Gastroesophageal sphincter (tissue), 4 donors: ENCODE data around the gene TSHZ3. TPM values are rescaled to one million over a fixed set of nuclear protein-coding genes. Genes with fewer than 3 reads are reported as not detected.
A peak's percentile ranks its signal among the peaks of the same experiment; 100 is the strongest.

Experiments
- ATAC-seq: fragments of 150-250 bp; one replicate; pipeline ENCODE4 v1.9.1; 2016; ENCODE audit warnings: mild to moderate bottlenecking, moderate library complexity
- H3K27ac ChIP-seq, 4 donors: fragments of 200-600 bp; sonication (generic) in 3 of 4; 1 replicate in 3 of 4; 2 replicates in 1 of 4; pipeline ENCODE4 v1.5.1; 2016 to 2019
- H3K27me3 ChIP-seq: fragments of 200-600 bp; sonication (generic); one replicate; pipeline ENCODE4 v1.5.1; 2019
- H3K36me3 ChIP-seq, 2 donors: fragments of 200-600 bp; sonication (generic); one replicate each; pipeline ENCODE4 v1.5.1; 2019; ENCODE audit warnings: control low read depth in 1 of 2
- H3K4me1 ChIP-seq, 3 donors: fragments of 200-600 bp; sonication (generic); 1 replicate in 2 of 3; 2 replicates in 1 of 3; pipeline ENCODE4 v1.5.1; 2016 to 2019; ENCODE audit warnings: control low read depth in 2 of 3
- H3K4me3 ChIP-seq, 2 donors: fragments of 200-600 bp; sonication (generic); one replicate each; pipeline ENCODE4 v1.5.1; 2019; ENCODE audit warnings: mild to moderate bottlenecking in 1 of 2, moderate library complexity in 1 of 2
- H3K9me3 ChIP-seq, 3 donors: fragments of 200-600 bp; sonication (generic); one replicate each; pipeline ENCODE4 v1.5.1; 2017 to 2019; ENCODE audit warnings: control low read depth in 2 of 3
- CTCF ChIP-seq, 4 experiments: fragments of 200-600 bp in 2 of 4; fragments of 450-650 bp in 2 of 4; sonication (generic) in 1 of 4; IDR thresholded peaks; one replicate each; pipeline ENCODE4 v1.5.1; 2017 to 2019; ENCODE audit warnings: antibody characterized with exemption in 4 of 4, mild to moderate bottlenecking in 2 of 4, moderate library complexity in 2 of 4
- EP300 ChIP-seq: sonication (generic); formaldehyde crosslinking; IDR thresholded peaks from one replicate; pipeline ENCODE4 v1.6.1; 2017; ENCODE audit warnings: antibody characterized with exemption, mild to moderate bottlenecking
- POLR2A ChIP-seq, 2 donors: fragments of 450-650 bp; IDR thresholded peaks; one replicate each; pipeline ENCODE4 v1.6.1; 2017; ENCODE audit warnings: antibody characterized with exemption in 2 of 2, mild to moderate bottlenecking in 2 of 2, moderate library complexity in 1 of 2
- POLR2AphosphoS5 ChIP-seq: sonication (generic); formaldehyde crosslinking; IDR thresholded peaks from one replicate; pipeline ENCODE4 v1.6.1; 2017; ENCODE audit warnings: antibody characterized with exemption
- WGBS, 2 donors: methylation state at CpG; one replicate each; pipeline ENCODE4 v1.1.5; 2018; ENCODE audit warnings: low coverage in 1 of 2; 5-methylcytosine and 5-hydroxymethylcytosine counted together
- total RNA-seq, 4 donors: library from RNA; depleted of rRNA; stranded (reverse); fragments of >200 nt; gene quantifications; one replicate each; pipeline ENCODE4 v1.1.0, GENCODE V29; 2016

The TSHZ3 gene
- total RNA-seq, 4 donors from 2014 or later = 15.6 to 40.2 (median 31.1) TPM

GRCh38 chr19:31318790-31319425, 30.3 kb downstream of the TSHZ3 start:
- Histone ChIP-seq H3K27me3 (no peaks in the 10 kb centered on the region), H3K4me3 (no peak overlapping the region), H3K27ac (no peak overlapping the region), H3K4me1 (peaks cover 4 to 66% (median 26%) of the 10 kb centered on the region in 3 donors), H3K36me3 (no peaks in the 10 kb centered on the region), H3K9me3 (no peaks in the 10 kb centered on the region)
- WGBS, 2 donors = 28 to 34% methylated on average over 5 to 6 of the region's 6 CpGs
- ATAC-seq = no peak
- TF ChIP-seq CTCF (IDR thresholded peaks at IDR 0.05) (no peak), POLR2AphosphoS5 (no peak), EP300 (no peak)

- ATAC-seq = no peak
- no peak for TF ChIP-seq POLR2A (IDR thresholded peaks at IDR 0.05)
- TF ChIP-seq CTCF (IDR thresholded peaks at IDR 0.05) = no peak
- TF ChIP-seq POLR2AphosphoS5 = no peak
- TF ChIP-seq EP300 = no peak
- H3K4me1 ChIP-seq = peaks cover 4 to 70% (median 30%) of the 10 kb centered on the region in 3 donors
- WGBS, 2 donors = 30 to 56% methylated on average over 5 to 10 of the region's 11 CpGs
- no peaks in the 10 kb centered on the region for H3K9me3 ChIP-seq
- no peak overlapping the region for H3K4me3 ChIP-seq
- H3K27ac ChIP-seq = peak overlapping the region in 3 of 4 donors; percentile 44 to 67 (median 63)
- H3K36me3 ChIP-seq = peaks cover 0 to 5% of the 10 kb centered on the region in 2 donors
- H3K27me3 ChIP-seq = no peaks in the 10 kb centered on the region
Measured at GRCh38 chr19:31317570-31317969, 31.7 kb downstream of the TSHZ3 start.

- Histone ChIP-seq H3K27ac (peak overlapping the region in 3 of 4 donors; percentile 44 to 67 (median 63)), H3K4me1 (peaks cover 4 to 75% (median 35%) of the 10 kb centered on the region in 3 donors)
Measured at GRCh38 chr19:31317093-31317492, 32.1 kb downstream of the TSHZ3 start.

GRCh38 chr19:31316201-31316951, 32.9 kb downstream of the TSHZ3 start:
- H3K36me3 ChIP-seq = peaks cover 0 to 5% of the 10 kb centered on the region in 2 donors
- no peaks in the 10 kb centered on the region for H3K9me3 ChIP-seq
- ATAC-seq = peak; percentile 89
- H3K27me3 ChIP-seq = no peaks in the 10 kb centered on the region
- peak overlapping the region in 1 of 2 donors; percentile 15 for H3K4me3 ChIP-seq
- 20 to 44% methylated on average over 7 to 12 of the region's 12 CpGs for WGBS, 2 donors
- TF ChIP-seq CTCF (IDR thresholded peaks at IDR 0.05) = no peak
- TF ChIP-seq POLR2AphosphoS5 = no peak
- TF ChIP-seq EP300 = no peak
- no peak for TF ChIP-seq POLR2A (IDR thresholded peaks at IDR 0.05)
- peak overlapping the region in 3 of 4 donors; percentile 44 to 67 (median 63) for H3K27ac ChIP-seq
- H3K4me1 ChIP-seq = peaks cover 4 to 82% (median 38%) of the 10 kb centered on the region in 3 donors

More at GRCh38 chr19:31317093-31317492, 32.1 kb downstream of the TSHZ3 start:
- Histone ChIP-seq H3K36me3 (peaks cover 0 to 5% of the 10 kb centered on the region in 2 donors), H3K27me3 (no peaks in the 10 kb centered on the region), H3K4me3 (peak overlapping the region in 1 of 2 donors; percentile 15), H3K9me3 (no peaks in the 10 kb centered on the region)
- no peak for ATAC-seq
- TF ChIP-seq EP300 (no peak), POLR2A (IDR thresholded peaks at IDR 0.05) (no peak), CTCF (IDR thresholded peaks at IDR 0.05) (no peak), POLR2AphosphoS5 (no peak)
- WGBS, 2 donors = 26 to 57% methylated on average over 2 to 3 of the region's 6 CpGs
